Upper lobe of left lung (tissue), 4 donors: ENCODE measurements around the gene DOCK4.

Experiments
- POLR2A ChIP-seq, 4 donors: fragments of 450-650 bp; IDR thresholded peaks; one replicate each; pipeline ENCODE4 v1.5.1; 2016 to 2017; ENCODE audit warnings: antibody characterized with exemption in 4 of 4, mild to moderate bottlenecking in 2 of 4
- TF ChIP-seq, protein P1 (sequence below), 6 experiments: fragments of 450-650 bp in 4 of 6; fragments of 200-600 bp in 2 of 6; sonication (generic) in 2 of 6; IDR thresholded peaks; one replicate each; pipeline ENCODE4 v1.5.1; 2016 to 2019; ENCODE audit warnings: antibody characterized with exemption in 6 of 6

DNA sequence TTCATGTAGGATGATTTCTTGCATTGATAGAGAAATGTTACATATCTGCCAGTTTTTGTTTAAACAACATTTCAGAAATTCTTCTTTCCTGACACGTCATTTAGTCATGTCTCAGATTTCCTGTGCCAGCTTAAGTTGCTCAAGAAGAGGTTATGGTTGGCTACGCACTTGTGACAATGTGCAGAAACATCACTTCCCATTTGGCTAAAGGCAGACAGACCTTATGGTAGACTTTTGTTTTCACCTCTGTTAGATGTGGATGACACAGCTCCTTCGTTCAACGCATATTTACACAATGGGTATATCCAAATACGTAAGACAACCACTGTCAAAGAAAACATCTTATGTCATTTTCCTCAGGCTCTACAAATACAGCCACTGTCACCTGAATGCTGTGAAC lies 125.8 kb downstream of the DOCK4 start:
- TF ChIP-seq, protein P1, sequence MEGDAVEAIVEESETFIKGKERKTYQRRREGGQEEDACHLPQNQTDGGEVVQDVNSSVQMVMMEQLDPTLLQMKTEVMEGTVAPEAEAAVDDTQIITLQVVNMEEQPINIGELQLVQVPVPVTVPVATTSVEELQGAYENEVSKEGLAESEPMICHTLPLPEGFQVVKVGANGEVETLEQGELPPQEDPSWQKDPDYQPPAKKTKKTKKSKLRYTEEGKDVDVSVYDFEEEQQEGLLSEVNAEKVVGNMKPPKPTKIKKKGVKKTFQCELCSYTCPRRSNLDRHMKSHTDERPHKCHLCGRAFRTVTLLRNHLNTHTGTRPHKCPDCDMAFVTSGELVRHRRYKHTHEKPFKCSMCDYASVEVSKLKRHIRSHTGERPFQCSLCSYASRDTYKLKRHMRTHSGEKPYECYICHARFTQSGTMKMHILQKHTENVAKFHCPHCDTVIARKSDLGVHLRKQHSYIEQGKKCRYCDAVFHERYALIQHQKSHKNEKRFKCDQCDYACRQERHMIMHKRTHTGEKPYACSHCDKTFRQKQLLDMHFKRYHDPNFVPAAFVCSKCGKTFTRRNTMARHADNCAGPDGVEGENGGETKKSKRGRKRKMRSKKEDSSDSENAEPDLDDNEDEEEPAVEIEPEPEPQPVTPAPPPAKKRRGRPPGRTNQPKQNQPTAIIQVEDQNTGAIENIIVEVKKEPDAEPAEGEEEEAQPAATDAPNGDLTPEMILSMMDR (IDR thresholded peaks at IDR 0.05) = no peak
- TF ChIP-seq POLR2A (IDR thresholded peaks at IDR 0.05) = no peak
